GM06990 (cell line): ENCODE measurements around the gene CELF2.

Experiments
- DNase-seq: peaks from one replicate; pipeline ENCODE4 v3.0.0-alpha.2; 2011; ENCODE audit not compliant: insufficient read length; ENCODE audit errors: extremely low read depth
- H3K27me3 ChIP-seq: replicated peaks from 2 replicates; pipeline ENCODE4 v1.6.0; 2011; ENCODE audit warnings: low read length; ENCODE audit not compliant: control insufficient read depth, insufficient read depth
- H3K36me3 ChIP-seq: 2 replicates; pipeline ENCODE4 v1.5.1; 2011; ENCODE audit warnings: low read length; ENCODE audit not compliant: control insufficient read depth, insufficient read depth
- H3K4me3 ChIP-seq: replicated peaks from 2 replicates; pipeline ENCODE4 v1.5.1; 2011; ENCODE audit warnings: low read depth, mild to moderate bottlenecking, control low read depth, low read length
- TF ChIP-seq, protein P1 (sequence below): IDR thresholded peaks from 2 replicates; pipeline ENCODE4 v1.5.1; 2011; ENCODE audit warnings: low read length, control low read depth, mild to moderate bottlenecking, inconsistent platforms; ENCODE audit not compliant: insufficient read depth, poor library complexity, severe bottlenecking

CELF2 gene

DNA sequence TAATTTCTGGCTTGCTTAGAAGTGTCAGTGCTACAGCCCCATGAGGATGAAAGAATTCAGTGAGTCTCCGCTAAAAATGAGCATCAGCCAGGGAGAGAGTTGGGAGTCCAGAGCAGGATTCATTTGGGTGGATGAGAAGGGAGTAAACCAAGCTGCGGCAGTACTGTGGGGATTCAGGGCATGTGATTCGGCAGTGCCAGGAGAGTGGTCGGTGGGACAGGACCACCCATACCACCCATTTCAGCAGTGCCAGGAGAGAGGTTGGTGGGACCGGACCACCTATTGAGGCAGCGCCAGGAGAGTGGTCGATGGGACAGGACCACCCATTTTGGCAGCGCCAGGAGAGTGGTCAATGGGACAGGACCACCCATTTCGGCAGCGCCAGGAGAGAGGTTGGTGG, 144.2 kb downstream of the CELF2 start:
- H3K4me3 ChIP-seq = no peak overlapping the region
- TF ChIP-seq, protein P1, sequence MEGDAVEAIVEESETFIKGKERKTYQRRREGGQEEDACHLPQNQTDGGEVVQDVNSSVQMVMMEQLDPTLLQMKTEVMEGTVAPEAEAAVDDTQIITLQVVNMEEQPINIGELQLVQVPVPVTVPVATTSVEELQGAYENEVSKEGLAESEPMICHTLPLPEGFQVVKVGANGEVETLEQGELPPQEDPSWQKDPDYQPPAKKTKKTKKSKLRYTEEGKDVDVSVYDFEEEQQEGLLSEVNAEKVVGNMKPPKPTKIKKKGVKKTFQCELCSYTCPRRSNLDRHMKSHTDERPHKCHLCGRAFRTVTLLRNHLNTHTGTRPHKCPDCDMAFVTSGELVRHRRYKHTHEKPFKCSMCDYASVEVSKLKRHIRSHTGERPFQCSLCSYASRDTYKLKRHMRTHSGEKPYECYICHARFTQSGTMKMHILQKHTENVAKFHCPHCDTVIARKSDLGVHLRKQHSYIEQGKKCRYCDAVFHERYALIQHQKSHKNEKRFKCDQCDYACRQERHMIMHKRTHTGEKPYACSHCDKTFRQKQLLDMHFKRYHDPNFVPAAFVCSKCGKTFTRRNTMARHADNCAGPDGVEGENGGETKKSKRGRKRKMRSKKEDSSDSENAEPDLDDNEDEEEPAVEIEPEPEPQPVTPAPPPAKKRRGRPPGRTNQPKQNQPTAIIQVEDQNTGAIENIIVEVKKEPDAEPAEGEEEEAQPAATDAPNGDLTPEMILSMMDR = no peak
- H3K36me3 ChIP-seq = no peaks in the 10 kb centered on the region
- H3K27me3 ChIP-seq = no peaks in the 10 kb centered on the region
- no peak for DNase-seq

DNA sequence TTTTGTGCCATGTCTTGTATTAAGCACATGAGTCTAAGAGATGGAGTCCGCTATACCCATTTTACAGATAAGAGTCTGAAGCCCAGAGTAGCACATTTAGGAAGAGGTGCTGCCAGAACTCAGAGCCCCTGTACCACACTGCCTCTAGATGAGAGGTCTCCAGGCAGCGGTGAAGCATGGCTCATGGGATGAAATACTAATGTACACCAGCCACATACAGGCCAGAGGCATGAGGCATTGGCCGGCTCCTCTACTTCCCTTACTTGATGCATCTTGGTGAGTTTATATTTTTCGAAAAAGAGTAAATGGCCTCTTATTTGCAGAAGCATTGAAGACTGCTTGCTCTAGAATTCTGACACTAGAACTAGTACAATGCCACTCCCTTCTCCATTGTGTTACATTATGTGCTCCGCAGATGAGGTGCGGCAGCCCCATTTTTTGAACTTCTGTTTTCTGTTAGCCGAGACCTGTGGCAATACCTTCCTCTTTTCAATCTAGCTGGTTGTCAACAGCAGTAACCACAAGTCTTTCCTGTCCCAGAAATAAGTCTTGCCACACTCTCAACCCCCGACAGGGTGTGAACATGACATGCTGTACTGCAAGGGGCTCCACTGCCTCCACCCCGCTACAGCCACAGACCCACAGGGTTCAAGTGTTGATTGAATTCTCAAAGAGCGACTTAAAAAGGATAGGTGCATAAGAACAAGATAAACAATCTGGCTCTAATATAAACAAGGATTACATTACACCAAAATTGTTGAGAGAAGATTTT, 145.3 kb downstream of the CELF2 start:
- Histone ChIP-seq H3K36me3 (no peaks in the 10 kb centered on the region), H3K4me3 (peak overlapping the region; percentile 82), H3K27me3 (no peaks in the 10 kb centered on the region)
- TF ChIP-seq, protein P1 = peak; percentile 6
- peak; percentile 77 for DNase-seq

DNA sequence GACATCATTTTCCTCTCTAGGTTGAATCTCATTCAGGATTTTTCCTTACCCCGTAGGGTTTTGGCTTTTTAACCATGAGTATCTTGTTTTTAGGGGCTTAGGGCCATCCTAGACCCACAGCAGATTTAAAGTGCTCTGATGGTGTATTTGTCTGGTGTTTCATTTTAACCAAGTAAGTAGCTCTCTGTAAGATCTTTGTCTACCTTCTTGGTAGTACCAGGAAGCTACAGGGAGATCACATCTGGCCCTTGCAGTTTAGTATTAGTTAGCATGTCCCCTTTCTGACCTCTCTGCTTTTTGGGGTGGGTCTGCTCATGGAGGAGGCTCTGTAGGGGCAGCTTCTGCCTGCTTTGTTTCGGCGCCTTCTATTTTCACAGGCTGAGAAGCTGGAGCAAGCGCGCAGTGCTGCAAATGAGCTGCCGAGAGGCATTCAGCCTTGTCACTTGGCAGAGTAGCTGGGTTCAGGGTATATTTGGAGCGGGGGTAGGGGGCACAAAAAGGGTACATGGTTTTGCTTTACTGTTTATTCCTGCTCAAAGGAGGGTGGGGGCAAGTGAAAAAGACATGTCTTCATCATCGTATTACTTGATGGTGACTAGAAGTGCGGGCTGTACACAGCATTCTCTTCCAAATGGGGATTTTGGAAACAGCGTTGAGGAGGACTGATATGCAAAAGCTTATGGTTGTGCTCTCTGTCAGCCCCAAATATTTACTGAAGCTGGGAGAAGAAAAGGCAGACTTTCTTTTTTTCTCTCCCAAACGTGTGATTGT, 146.3 kb downstream of the CELF2 start:
- DNase-seq = no peak
- TF ChIP-seq, protein P1 = no peak
- peak overlapping the region; percentile 82 for H3K4me3 ChIP-seq
- H3K27me3 ChIP-seq = no peaks in the 10 kb centered on the region
- no peaks in the 10 kb centered on the region for H3K36me3 ChIP-seq

DNA sequence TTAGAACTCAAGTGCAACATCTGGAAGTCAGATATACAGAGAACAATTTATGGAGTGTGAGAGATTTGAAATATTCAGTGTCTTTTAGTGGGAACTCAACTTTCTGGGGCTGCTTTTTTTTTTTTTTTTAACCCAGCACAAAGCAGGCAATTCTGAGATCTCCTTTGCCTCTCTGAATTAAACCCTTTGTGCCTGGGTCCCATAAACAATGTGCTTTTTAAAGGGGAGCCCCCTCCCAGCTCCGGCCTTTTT, 146.8 kb downstream of the CELF2 start:
- no peak for DNase-seq
- no peaks in the 10 kb centered on the region for H3K27me3 ChIP-seq
- no peaks in the 10 kb centered on the region for H3K36me3 ChIP-seq
- peak overlapping the region; percentile 82 for H3K4me3 ChIP-seq
- TF ChIP-seq, protein P1 = no peak

DNA sequence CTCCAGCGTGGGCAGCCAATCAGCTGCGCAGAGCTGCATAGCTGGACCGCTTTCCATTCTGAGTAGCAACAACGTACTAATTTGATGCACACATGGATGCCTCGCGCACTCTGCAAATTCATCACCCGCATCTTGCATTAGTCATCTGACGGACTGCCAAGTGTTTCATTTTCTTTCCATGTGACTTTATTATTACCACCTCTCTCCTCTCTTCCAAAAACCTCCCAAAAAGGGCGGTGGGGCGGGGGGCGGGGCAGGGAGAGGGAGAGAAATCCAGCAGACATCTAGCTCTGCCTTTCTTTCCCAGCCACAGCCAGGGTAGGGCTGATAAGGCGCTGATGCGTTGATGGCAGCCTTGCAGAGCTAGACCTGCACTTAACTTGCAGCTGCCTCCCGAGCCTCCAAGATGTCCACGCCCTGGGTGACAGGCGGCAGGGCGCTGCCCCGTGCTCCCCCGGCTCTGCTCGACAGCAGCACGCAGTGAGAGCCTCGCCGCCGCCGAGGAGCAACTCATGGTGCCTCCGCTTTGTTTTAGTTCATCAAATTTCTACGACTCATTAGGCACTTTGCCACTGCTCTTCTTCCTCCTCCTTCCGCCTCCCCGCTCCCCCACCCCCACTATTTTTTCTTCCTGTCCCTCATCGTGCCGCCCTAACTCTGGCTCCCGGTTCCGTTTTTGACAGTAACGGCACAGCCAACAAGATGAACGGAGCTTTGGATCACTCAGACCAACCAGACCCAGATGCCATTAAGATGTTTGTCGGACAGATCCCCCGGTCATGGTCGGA, 147.3 kb downstream of the CELF2 start:
- Histone ChIP-seq H3K4me3 (peak overlapping the region; percentile 82), H3K27me3 (no peaks in the 10 kb centered on the region), H3K36me3 (no peaks in the 10 kb centered on the region)
- TF ChIP-seq, protein P1 = no peak
- DNase-seq = peak; percentile 80
